Measurements from ENCODE around the gene PRRX2. TPM values are rescaled to one million over a fixed set of nuclear protein-coding genes. Genes with fewer than 3 reads are reported as not detected.
"Not testable (repeated sequence)": the region's sequence is repeated elsewhere in the genome, so short reads cannot be mapped to it uniquely, and the experiment has no call there.

The PRRX2 gene
- total RNA-seq, 1 experiment from 2014 or later, result not detected

DNA sequence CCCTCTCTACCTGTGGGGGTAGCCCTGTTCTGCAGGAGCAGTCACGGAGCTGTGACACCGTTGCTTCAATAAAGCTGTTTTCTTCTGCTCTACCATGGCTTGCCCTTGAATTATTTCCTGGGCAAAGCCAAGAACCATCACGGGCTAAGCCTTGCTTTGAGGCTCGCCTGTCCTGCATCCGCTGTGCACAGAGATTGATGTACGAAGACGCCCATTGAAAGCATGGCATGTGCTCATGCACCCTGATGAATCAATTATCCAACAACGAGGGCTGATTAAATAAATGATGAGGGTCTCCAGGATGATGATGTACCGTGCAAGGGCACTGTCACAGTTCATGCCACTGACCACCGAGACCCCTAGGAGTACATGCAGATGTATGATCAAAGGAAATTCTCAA lies 66.7 kb downstream of the PRRX2 start:
- DNase-seq (ENCODE audit: low read depth), result no peak

DNA sequence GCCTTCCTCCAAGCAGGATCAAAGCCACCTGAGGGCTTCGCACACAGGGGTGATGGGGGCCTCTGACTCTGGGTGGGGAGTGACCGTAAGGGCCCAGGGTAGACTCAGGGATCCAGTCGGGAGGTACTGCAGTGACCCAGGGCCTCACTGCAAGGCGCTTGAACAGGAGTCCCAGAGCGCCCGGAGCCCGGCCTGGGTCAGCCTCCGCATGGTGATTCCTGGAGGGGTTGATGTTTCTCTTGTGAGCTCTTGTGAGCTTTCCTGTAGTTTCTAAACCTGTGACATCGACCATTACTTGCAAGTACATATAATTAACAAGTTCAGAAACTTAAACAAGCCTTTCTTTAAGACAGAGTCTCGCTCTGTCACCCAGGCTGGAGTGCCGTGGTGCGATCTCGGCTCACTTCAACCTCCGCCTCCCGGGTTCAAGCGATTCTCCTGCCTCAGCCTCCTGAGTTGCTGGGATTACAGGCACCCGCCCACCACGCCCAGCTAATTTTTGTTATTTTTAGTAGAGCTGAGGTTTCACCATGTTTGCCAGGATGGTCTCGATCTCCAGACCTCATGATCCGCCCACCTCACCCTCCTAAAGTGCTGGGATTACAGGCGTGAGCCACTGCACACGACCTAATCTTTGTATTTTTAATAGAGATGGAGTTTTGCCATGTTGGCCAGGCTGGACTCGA lies 67.6 kb downstream of the PRRX2 start:
- no peak for DNase-seq (ENCODE audit: low read depth)

DNA sequence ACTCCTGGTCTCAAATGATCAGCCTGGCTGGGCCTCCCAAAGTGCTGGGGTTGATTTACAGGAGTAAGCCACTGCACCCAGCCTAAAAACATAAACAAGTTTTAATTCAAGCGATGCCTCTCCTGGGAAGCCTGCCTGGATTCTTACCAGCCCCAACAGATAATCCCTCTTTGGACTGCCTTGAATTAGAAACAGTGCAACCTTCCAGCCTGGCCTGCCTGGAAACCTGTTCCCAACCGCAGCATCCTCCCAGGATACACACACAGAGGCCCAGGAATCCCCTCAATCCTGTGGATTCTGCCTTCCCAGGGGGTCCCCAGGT lies 68.1 kb downstream of the PRRX2 start:
- DNase-seq (ENCODE audit: low read depth), result no peak

DNA sequence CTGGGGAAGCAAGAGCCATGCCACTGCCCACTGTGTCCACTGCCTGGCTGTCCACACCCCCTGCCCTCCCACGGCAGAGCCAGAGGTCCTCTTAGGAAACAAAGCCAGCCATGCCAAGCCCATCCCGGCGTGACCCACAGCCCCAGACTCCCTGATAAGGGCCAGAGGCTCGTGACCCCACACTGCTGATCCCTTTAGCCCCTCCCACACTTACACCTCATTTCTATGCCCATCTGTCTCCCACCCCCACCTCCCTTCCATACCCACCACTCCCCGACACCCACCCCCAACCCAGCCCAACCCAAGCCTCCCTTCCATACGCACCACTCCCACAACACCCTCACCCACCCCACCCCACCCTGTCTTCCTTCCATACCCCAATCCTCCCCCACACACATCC lies 70.1 kb downstream of the PRRX2 start:
- no peak for DNase-seq (ENCODE audit: low read depth)

DNA sequence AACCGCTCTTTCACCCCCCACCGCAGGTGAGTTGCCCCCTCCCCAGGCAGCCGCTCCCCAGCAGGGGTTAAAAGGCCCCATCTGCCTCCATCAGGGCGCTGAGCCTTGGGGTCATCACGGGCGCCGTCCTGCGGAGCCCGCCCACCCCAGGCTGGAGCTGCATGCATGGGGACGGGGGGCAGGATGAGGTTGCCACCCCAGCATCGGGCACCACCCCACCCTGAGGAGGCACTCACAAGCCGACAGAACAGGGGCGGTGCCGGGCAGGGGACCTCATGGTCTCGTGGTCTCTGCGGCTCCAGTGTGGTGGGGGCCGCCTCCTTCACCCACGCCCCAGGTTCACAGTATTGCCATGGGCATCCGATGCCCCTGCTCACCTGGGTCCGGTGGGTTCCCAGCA lies 70.9 kb downstream of the PRRX2 start:
- DNase-seq (ENCODE audit: low read depth), result no peak

DNA sequence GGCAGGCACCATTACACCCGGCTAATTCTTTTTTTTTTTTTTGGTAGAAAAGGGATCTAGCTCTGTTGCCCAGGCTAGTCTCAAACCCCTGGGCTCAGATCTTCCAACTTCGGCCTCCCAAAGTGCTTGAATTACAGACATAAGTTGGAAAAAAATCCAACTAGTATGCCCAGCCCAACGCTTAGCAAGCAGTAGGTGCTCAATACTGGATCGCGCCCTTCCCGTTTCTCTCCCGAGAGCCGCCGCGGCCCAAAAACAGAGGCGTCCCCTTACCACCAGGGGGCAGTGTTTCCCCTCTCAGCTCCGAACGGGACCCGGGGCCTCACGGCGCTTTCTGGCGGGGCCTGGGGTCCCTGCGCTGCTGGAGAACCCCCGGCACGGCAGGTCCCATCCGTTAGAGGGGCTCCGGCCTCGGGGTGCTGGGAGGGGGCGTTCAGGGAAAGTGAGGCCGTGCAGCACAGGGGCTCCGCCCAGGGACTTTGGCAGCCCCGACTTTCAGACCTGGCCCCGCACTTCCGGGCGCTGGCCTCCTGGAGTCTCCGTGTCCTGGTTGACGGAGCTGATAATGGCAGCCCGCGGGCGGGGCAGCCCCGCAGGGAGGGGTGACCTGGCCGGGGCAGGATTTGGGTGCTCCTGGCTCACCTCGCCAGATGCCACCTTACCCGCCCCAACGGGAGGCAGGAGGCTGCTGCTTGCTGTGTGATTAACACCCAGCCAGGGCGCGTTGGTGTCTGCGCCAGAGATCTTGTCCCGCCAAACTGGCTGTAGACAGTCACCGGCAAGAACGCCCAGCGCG lies 72.2 kb downstream of the PRRX2 start:
- DNase-seq (ENCODE audit: low read depth), result peak; percentile 49

DNA sequence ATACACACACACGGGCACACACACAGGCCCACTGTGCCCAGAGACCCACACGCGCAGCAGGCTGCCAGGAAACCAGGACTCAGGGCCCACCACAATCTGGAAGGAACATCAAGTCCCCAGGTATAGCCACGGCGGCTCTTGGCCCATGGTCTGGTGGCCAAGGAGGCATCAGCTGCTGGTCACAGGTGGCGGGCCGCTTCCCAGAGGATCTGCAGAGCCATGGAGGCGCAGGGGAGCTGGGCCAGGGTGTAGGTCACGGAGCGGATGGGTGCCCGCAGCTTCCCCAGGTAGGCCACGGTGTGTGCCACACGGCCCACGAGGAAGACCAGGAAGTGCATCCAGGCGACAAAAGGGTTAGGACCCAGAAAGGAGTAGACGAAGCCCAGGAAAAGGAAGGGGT lies 74.0 kb downstream of the PRRX2 start:
- no peak for DNase-seq (ENCODE audit: low read depth)

DNA sequence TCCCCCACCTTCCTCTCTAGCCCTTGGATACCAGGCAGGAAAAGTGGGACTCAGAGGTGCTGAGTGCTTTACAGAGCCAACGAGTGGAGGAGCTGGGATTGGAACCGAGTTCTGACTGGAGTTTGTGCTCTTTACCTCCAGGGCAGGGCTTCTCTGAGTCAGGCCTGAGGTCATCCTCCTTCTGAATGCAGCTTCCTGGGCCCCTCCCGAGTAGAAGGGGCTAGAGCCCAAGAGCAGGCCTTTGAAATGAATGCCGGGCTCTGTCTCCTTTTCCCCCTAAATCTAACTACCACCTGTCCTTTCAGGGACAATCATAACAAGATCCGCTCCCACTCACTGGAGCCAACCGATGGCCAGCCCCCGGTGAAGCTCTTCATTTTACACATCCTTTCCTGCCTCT lies 74.7 kb downstream of the PRRX2 start:
- no peak for DNase-seq (ENCODE audit: low read depth)

DNA sequence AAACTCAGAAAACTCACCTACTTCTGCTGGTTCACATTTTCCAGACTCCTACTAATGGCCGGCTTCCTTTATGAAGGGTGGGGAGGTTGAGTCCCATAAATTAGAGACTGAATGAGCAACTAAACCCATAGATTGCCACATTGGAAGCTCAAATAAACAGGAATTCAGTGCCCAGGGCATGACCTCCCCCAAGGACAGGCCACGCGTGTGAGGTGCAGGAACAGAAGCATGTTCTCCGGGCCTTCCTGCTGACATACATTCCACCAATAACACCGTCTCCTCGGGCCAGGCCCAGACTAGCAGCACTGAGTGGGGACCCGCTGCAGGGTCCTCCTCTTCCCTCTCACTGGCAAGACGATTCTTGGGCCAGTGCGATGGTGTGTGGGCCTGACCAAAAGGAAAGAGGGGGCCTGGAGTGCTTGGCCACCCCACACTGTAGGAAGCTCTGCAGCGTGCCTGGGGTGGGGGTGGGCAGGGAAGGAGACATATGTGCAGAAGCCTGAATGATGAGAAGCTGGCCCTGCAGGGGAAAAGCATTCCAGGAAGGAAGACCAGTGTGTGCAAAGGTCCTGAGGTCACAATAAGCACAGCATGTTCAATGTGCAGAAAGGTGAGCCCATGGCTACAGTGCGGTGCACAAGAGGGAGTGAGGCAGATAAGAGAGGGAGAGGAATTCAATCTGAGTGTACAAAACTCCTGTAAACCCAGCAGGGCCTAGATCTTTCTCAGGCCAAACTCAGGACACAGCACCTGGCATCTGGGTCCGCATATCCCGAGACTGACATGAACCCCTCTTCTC lies 75.4 kb downstream of the PRRX2 start:
- no peak for DNase-seq (ENCODE audit: low read depth)

DNA sequence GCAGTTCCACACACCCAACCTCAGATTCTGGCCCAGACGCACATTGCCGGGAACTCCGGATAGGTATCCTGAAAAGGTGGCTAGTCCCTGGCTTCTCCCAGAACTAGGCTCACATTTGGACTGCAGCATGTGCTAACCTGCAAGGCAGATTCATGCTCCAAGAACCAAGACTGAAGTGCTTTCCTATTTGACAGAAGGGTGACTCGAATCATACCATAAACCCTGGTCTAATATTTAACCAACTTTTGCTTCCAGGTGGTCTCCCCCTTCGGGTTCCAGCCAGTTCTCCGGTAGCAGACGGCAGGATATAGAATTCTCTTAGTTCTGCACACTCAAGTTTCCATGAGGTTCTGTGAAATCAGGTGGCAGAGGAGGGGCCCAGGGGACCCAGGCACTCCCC lies 79.8 kb downstream of the PRRX2 start:
- no peak for DNase-seq (ENCODE audit: low read depth)

DNA sequence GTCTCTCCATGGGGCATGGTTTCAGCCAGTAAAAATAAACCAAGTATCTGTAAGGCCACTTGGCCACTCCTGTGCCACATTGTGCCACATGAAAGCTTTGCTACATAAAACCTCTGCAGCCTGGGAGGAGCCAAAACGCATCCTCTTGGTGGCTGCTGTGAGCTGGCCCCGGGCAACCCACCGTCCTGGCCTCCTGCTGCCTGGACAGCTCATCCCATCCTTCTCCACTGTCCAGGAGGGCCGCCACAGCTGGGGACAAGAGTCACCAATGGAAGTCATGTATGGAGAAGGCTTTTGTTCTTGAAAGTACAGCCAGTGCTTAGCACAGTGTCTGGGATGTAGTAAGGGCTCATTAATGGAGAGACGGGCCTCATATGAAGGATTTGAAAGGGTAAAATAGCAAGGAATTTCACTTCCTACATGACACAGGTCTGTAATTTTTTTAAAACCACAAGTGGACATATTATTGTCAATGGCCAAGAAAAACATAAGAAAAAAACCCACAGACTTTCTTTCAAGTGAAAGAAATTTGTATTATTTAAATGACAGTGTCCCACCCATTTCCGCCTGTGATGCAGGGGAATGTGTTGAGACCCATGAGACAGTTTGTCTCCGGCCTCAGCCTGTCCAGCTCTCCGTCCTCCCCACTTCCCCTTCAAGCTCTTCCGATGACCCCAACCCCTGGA lies 80.8 kb downstream of the PRRX2 start:
- peak; percentile 53 for DNase-seq (ENCODE audit: low read depth)

DNA sequence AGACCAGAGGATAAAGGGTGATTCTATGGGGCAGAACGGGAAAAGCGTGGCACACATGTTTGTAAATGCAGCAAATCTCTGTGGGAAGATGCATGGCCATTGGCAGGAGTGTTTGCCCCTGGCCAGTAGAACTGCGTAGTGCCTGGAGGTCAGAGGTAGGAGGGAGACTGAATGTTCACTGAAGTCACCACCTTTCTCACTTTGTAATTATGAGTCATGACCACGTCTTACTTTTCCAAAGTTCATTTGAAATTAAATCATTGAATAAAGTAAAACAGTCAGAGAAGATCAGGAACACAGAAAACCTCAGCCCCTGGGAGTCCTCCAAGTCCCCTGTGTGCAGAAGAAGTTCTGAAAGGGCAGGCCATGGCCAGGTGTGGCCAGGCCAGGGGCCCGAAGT lies 82.8 kb downstream of the PRRX2 start:
- DNase-seq (ENCODE audit: low read depth), result no peak

DNA sequence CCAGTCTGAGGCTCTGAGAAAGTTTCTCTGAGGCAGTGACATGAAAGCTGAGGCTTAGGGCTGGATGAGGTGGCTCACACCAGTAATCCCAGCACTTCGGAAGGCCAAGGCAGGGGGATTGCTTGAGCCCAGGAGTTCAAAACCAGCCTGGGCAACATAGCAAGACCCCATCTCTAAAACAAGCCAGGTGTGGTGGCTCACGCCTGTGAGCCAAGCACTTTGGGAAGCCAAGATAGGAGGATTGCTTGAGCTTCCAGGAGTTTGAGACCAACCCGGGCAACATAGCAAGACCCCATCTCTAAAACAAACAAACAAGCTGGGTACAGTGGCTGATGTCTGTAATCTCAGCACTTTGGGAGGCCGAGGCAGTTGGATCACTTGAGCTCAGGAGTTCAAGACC lies 83.6 kb downstream of the PRRX2 start:
- DNase-seq (ENCODE audit: low read depth), result not testable (repeated sequence)

DNA sequence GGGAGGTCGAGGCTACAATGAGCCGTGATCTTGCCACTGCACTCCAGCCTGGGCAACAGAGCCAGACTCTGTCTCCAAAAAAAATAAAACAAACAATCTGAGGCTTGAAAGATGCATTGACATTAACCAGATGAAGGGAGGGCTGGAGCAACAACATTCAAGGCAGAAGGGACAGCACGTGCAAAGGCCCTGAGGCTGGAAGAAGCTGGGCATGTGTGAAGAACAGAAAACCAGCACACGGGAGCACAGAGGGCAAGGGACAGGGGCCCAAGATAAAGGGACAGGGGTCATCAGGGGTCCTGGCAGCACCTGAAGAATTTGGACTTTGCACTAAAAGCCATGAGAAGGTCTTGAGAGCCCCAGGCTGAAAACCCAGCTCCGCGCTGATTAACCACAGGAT lies 84.1 kb downstream of the PRRX2 start:
- no peak for DNase-seq (ENCODE audit: low read depth)

DNA sequence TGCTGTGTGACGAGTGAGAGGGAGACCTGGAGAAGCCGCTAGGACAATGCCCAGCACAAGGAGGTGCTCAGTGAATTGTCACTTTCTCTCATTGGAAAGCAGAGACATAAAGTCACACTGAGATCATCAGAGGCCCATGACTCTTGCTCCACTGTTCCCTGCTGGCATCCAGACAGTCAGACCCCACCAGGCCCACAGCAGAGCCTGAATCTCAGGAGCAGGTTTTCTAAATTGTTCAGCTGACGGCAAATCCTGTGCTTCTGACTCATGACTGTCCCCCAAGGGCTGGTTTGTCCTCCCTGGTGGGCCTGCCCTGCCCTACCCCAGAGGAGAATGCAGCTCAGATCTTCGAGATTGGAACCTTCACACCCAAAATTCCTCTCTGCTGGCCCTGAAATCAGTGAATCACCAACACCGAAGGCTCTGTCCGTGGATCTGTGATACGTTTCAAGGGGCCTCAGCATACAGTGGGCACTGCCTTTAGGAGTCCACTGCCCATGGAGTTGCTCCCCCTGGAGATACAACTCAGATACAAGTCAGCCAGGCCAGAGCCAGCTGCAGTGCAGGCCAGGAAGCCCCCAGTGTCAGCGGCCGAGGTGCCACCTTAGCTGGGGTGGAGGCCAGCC lies 84.7 kb downstream of the PRRX2 start:
- peak; percentile 66 for DNase-seq (ENCODE audit: low read depth)

DNA sequence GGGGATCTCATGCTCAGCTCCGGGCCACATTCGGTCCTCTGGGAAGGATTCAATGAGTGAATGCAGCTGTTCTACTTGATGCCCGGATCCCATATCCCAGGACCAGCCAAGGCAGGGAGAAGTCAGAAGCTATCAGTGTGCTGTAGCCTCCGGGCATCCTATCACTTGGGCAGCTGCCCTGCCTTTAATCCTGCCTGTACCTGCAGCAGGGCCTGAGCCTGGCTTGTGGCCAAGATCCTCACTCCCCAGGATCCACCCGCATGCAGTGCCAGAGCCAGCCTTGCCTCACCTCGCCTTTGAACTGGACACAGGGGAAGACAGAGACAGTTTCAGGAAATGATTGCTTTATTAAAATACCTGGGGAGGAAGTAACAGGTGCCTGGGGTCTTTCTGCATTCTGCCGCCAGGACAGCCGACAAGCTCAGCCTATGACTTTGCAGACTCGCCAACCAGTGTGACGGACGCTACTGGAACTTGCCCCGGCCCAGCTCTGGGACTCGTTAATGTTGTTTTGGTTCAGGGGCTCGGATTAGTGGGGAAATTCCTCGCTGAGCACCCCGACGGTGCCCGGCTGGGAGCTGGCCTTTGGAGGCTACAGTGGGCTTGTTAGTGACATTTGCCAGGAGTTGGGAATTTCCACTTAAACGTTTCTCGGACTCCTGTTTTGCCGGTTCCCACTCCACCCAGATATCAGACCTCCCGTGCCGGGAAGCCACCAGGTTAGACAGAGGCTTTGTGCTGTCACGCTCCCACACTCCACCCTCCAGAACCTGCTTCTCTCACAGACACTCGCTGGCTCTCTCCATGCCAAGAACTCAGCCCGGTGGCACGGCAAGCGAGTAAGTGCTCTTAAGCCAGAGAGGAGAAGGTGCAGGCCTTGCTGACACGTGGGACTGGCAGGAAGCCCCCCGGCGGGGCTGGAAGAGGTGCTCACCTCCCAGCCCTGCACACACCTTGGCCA lies 86.7 kb downstream of the PRRX2 start:
- no peak for DNase-seq (ENCODE audit: low read depth)

DNA sequence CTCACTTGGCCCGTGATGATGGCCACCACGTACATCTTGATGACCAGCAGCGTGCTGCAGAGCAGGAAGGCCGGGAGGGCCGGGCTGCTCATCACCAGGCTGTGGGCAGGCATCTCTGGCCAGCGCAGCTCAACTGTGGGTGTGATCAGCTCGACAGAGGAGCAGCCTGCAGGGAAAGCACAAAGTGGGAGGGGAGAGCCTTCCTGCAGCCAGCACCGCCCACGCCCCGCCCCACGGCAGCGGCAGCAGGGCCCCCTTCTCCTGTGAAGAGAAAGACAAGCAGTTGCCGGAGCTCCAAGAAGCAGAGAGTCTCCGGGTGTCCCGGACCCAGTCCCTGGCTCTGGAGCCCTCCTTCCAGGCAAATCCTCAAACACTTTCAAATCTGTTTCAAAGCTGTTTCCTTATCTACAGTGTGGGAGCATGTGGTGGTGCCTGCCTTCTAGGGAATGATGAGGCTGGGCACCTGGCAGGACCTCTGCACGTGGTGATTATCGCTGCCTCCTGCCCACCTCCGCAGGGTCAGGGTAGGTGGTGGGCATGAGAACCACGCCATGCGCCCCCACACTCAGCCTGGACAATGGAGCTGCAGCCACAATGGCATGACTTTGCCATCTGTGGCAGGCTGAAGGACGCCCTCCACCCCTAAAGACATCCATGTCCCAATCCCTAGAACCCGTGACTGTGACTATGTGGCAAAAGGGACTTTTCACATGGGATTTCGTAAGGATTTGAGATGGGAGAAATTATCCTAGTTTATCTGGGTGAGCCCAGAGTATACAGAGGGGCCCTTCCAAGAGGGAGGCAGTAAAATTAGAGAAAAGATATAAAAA lies 87.7 kb downstream of the PRRX2 start, which contains the start of gene PTGES:
TSS of gene PTGES (minus strand) at position 143 of the 830 bp plus-strand sequence. CDS start at position 113, 30 bp downstream.
- DNase-seq (ENCODE audit: low read depth), result peak; percentile 75

DNA sequence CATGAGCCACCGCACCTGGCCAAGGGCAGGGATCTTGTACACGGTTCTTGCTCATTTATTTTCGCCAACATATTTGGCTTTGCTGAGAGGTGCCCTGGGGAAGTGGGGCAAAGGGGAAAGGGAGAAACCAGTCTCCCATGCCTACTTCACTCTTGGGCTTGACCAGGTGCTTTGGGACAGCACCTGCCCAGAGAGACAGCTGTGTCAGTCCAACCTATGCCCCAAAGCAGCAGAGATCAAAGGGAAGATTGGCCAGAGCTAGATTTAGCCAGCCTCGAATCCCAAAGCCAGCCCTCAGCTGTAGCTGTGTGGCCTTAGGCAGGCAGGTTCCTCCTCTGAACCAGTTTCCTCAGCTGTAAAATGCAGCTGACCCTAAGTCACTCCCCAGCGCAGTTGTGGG lies 89.7 kb downstream of the PRRX2 start:
- DNase-seq (ENCODE audit: low read depth), result no peak

DNA sequence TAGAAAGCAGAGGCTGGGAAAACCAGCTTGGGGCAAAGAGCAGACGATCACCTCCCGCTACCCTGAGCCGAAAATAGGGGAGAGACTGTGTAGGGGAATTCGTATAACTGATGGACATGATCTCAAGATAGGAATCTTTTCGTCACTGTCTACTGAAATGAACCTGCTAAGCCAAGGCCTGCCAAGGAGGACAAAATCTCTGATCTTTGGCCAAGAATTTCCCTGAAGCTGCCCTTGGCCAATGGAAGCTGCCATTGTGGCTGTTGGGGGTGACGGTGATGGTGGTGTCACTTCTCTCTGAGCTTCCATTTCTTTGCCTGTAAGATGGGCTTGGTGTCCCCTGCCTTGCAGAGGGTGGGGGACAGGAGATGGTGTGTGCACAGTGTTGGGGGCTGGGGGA lies 90.7 kb downstream of the PRRX2 start:
- no peak for DNase-seq (ENCODE audit: low read depth)

DNA sequence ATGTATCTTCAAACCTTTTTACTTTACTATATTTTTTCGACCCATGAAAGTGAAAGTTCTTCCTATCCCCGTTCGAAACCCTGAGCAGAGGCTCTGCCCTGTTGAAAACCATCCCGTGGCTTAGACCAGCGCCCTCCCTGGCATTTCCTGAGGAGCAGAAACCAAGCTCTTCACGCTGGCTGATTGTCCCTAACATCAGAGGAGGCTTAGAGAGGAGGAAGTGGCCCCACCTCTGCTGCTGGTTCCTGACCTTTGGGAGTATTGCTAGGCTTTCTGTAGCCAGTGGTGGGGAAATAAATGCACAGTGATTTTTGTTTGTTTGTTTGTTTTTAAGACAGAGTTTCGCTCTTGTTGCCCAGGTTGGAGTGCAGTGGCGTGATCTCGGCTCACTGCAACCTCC lies 91.6 kb downstream of the PRRX2 start:
- no peak for DNase-seq (ENCODE audit: low read depth)
